NOMO-1 treated with DMSO at 0.1 percent for 48 hours (cell line): ENCODE results near the gene PNPT1.
"Not testable (repeated sequence)": the region's sequence is repeated elsewhere in the genome, so short reads cannot be mapped to it uniquely, and the experiment has no call there.

ENCODE experiments used
- DNase-seq: peaks from one replicate; lab custom pipeline; 2025; ENCODE audit not compliant: unreplicated experiment; lab: John Stamatoyannopoulos, UW

Gene PNPT1

DNA sequence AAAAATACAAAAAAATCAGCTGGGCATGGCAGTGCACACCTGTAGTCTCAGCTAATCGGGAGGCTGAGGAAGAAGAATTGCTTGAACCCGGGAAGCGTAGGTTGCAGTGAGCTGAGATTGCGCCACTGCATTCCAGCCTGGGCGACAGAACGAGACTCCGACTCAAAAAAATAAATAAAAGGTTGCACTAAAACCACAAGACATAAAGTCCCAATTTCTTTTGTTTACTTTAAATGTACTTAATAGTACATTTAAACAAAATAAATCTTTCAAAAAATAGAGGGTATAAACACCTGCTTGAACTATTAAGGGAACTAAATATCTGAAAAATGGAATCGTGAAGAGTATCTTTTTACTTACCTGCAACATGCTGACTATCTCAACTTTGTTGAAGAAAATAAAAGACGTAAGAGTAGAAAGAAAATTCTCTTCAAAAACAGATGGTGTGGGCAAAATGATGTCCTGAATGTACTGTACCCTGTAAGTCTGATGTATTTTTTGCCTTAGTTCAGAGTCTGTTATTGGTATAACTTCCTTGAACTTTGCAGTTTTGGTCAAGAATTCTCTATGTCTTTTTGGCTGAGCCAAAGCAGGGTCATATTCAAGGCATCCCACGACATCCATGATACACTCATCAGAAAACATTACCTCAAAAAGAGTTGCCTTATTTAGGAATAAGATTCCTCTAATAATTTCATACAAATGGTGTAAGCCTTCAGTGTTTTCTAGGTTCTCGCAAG, 95.4 kb downstream of the PNPT1 start:
- no peak for DNase-seq

DNA sequence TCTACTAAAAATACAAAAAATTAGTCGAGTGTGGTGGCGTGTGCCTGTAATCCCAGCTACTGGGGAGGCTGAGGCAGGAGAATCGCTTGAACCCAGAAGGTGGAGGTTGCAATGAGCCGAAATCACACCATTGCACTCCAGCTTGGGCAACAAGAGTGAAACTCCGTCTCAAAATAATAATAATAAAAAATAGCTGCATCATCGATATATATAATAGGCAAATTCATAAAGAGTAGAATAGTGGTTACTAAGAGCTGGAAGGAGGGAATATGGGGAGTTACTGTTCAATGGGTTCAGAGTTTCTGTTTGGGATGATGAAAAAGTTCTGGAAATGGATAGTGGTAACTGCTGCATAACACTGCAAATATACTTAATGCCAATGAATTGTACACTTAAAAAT, 96.8 kb downstream of the PNPT1 start:
- not testable (repeated sequence) for DNase-seq

DNA sequence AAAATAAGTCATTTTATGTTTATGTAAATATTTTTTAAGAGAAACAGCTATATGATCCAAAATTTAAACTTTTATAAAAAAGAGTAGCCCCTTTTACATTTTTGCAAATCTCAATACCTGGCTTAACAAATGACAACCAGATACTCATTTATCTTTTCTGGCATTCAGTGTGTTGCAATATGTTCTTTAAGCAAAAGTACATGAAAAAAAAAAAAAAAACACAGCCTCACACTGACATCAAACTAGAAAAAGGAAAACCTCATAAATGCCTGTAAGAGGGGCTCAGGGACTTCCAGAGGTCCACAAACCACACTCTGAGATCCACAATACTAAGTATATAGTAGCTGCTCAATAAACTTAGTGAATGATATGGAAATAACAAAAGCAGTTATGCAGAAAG, 98.1 kb downstream of the PNPT1 start:
- no peak for DNase-seq

DNA sequence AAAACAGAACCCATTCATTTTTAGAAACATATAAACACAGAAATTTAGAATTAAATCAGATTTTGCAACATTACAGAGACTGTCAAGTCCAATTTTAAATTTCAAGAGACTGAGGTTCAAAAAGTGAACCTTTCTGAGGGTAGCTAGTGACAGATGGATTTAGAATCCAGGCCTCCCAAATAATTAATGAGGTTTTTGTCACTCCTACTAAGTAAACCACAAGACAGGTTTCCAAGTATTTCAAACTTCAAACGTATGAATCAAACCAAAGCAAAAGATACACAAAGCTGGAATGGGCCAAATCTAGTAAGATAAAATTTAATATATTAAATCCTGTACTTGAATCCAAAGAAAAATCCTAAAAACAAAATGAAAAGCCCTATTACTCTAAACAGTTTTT, 101.5 kb downstream of the PNPT1 start:
- no peak for DNase-seq

DNA sequence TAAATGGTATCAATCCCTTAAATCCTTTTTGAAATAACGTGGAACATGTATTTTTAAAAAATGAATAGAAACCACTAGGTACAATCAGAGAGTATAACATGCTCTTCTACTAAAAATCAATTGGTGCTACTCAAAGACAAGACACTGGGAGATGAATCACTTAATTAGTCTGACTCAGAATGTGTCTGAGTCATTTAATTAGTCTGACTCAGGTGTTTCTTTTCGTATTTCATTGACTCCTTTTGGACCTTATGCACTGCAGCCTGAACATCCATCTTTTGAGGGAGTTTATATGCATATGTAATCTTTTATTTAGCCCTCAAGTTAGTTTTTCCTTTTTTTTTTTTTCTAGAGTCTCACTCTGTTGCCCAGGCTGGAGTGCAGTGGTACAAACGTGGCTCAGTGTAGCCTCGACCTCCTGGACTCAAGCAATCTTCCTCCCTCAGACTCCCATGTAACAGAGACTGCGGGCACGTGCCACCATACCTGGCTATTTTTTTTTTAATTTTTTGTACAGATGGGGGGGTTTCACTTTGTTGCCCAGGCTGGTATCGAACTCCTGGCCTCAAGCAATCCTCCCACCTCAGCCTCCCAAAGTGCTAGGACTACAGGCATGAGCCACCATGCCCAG, 102.7 kb downstream of the PNPT1 start:
- peak; percentile 76 for DNase-seq

DNA sequence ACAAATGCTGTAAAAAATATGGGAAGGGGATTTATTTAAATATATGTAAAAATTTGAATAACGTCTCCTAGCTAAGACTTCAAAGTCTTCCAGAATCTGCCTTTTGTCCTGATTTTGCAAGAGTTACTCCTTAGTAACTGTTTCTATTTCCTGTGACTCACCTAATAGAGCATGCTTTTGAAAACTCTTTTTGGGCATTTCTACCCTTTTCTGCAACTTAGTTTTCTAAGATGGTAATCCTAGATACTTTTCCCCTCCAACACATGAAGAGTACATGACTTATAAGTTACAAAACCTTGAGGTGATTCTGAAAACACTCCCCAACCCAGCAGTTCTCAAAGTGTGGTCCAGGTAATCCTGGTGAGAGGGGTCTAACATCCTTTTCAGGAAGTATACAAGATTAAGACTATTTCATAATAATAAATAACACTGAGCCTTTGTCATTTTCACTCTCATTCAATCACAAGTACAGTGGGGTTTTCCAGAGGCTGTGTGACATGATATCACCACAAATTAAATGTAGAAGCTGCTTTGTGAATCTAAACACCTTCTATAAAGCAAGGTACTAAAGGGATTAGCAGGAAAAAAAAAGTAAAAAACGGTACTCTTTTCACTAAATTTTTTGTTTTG, 108.1 kb downstream of the PNPT1 start:
- peak; percentile 46 for DNase-seq
